Keratinocyte (primary cell): Measurements from ENCODE around the gene OOSP4A. TPM values are rescaled to one million over a fixed set of nuclear protein-coding genes. Genes with fewer than 3 reads are reported as not detected.

Experiments
- DNase-seq: peaks from one replicate; pipeline ENCODE4 v3.0.0-alpha.2; 2011; ENCODE audit warnings: low read depth, missing footprints, low spot score
- FAIRE-seq: peaks from 2 replicates; lab custom pipeline; 2011; peaks lifted over from hg19 to GRCh38; lab: Jason Lieb, UNC
- H2AFZ ChIP-seq: 2 replicates; pipeline ENCODE4 v1.6.0; 2012; ENCODE audit warnings: low read length, control low read depth, inconsistent platforms; ENCODE audit not compliant: control insufficient read depth
- H3K27ac ChIP-seq: 2 replicates; pipeline ENCODE4 v1.5.1; 2011; ENCODE audit warnings: low read length; ENCODE audit not compliant: control insufficient read depth, insufficient read depth
- H3K27me3 ChIP-seq: 3 replicates; pipeline ENCODE4 v1.6.0; 2011; ENCODE audit warnings: low read length; ENCODE audit not compliant: control insufficient read depth, insufficient read depth; ENCODE audit errors: extremely low read depth
- H3K36me3 ChIP-seq, 2 experiments: 2 replicates in 1 of 2; 3 replicates in 1 of 2; pipeline ENCODE4 v1.5.1; 2011; ENCODE audit warnings: low read length in 2 of 2, mild to moderate bottlenecking in 1 of 2; ENCODE audit not compliant: control insufficient read depth in 2 of 2, insufficient read depth in 2 of 2; ENCODE audit errors: extremely low read depth in 1 of 2
- H3K4me1 ChIP-seq: 3 replicates; pipeline ENCODE4 v1.5.1; 2011; ENCODE audit warnings: low read length; ENCODE audit not compliant: control insufficient read depth, insufficient read depth; ENCODE audit errors: extremely low read depth
- H3K4me2 ChIP-seq: 3 replicates; pipeline ENCODE4 v1.6.0; 2011; ENCODE audit warnings: low read depth, low read length; ENCODE audit not compliant: control insufficient read depth, insufficient read depth; ENCODE audit errors: extremely low read depth
- H3K4me3 ChIP-seq, 3 experiments: fragments of 200-600 bp in 1 of 3; sonication (generic) in 1 of 3; 2 replicates in 2 of 3; 3 replicates in 1 of 3; pipeline ENCODE4 v1.5.1; 2011 to 2016; ENCODE audit warnings: low read length in 3 of 3, mild to moderate bottlenecking in 3 of 3, control low read depth in 2 of 3, inconsistent platforms in 1 of 3, low read depth in 1 of 3, mixed read lengths in 1 of 3, mixed run types in 1 of 3, moderate library complexity in 1 of 3; ENCODE audit not compliant: control insufficient read depth in 2 of 3, insufficient read depth in 2 of 3; ENCODE audit errors: extremely low read depth in 1 of 3
- H3K79me2 ChIP-seq: 2 replicates; pipeline ENCODE4 v1.6.0; 2012; ENCODE audit warnings: low read length; ENCODE audit not compliant: control insufficient read depth, insufficient read depth
- H3K9ac ChIP-seq: 3 replicates; pipeline ENCODE4 v1.6.0; 2011; ENCODE audit warnings: low read length; ENCODE audit not compliant: control insufficient read depth, insufficient read depth; ENCODE audit errors: extremely low read depth
- H3K9me1 ChIP-seq: 3 replicates; pipeline ENCODE4 v1.6.0; 2011; ENCODE audit warnings: low read length; ENCODE audit not compliant: control insufficient read depth, insufficient read depth; ENCODE audit errors: extremely low read depth
- H3K9me3 ChIP-seq: 2 replicates; pipeline ENCODE4 v1.5.1; 2012; ENCODE audit warnings: low read depth, low read length; ENCODE audit not compliant: control insufficient read depth
- H4K20me1 ChIP-seq: 3 replicates; pipeline ENCODE4 v1.6.0; 2011; ENCODE audit warnings: low read length; ENCODE audit not compliant: control insufficient read depth, insufficient read depth; ENCODE audit errors: extremely low read depth
- CTCF ChIP-seq, 3 experiments: IDR thresholded peaks in 1 of 3; conservative IDR thresholded peaks in 1 of 3; optimal IDR thresholded peaks in 1 of 3; 2 replicates in 2 of 3; 3 replicates in 1 of 3; pipeline versions ENCODE3 to v1.5.1; 2011; ENCODE audit warnings: low read length in 3 of 3, mild to moderate bottlenecking in 3 of 3, moderate library complexity in 2 of 3, control low read depth in 1 of 3, inconsistent platforms in 1 of 3; ENCODE audit not compliant: insufficient read depth in 2 of 3; ENCODE audit errors: extremely low read depth in 1 of 3
- EZH2 ChIP-seq: IDR thresholded peaks from one replicate; pipeline ENCODE4 v1.6.1; 2012; ENCODE audit warnings: inconsistent platforms, mild to moderate bottlenecking, low read length, moderate library complexity
- dilution Hi-C: fragments of 300-500 bp; cut with MboI; formaldehyde crosslinking; loops from one replicate; pipeline ENCODE4 v1.7.0; 2020; ENCODE audit warnings: low sequenced_read_pairs; ENCODE audit not compliant: extremely low pct_ligation_motif_present
- polyA plus RNA-seq, 5 experiments: library from polyadenylated mRNA; depleted of rRNA in 3 of 5; stranded (reverse) in 3 of 5; stranded (forward) in 1 of 5; unstranded in 1 of 5; fragments of >200 nt; gene quantifications; 1 replicate in 1 of 5; 2 replicates in 3 of 5; 3 replicates in 1 of 5; pipeline versions ENCODE4 v1.2.1 to v1.2.3, GENCODE V29; 2011 to 2012; ENCODE audit warnings: missing spikeins in 2 of 5, low read depth in 1 of 5, low replicate concordance in 1 of 5

OOSP4A gene
- polyA plus RNA-seq, 1 donor (not counting 4 experiments of a cell fraction or from before 2014, with no cell fraction given): not detected

GRCh38 chr11:59990421-59990820 is 26.6 kb downstream of the OOSP4A start:
- H3K27ac ChIP-seq: no peak overlapping the region
- dilution Hi-C loops: no loop called here
- no peak for TF ChIP-seq CTCF (optimal IDR thresholded peaks at IDR 0.05 in 1 of 3, IDR thresholded peaks at IDR 0.05 in 1 of 3, conservative IDR thresholded peaks at IDR 0.05 in 1 of 3; ENCODE audit: extremely low read depth in 1 of 3, insufficient read depth in 2 of 3, low read length in 3 of 3)
- TF ChIP-seq EZH2: no peak
- H3K4me2 ChIP-seq: no peak overlapping the region
- H3K4me1 ChIP-seq: no peaks in the 10 kb centered on the region
- H3K36me3 ChIP-seq: no peaks in the 10 kb centered on the region
- H3K9me3 ChIP-seq: no peaks in the 10 kb centered on the region
- H3K4me3 ChIP-seq: no peak overlapping the region
- H3K79me2 ChIP-seq: no peaks in the 10 kb centered on the region
- DNase-seq (no peak), FAIRE-seq (no peak)
- no peaks in the 10 kb centered on the region for H3K9me1 ChIP-seq
- no peak overlapping the region for H2AFZ ChIP-seq
- no peak overlapping the region for H3K9ac ChIP-seq
- H4K20me1 ChIP-seq: no peaks in the 10 kb centered on the region
- H3K27me3 ChIP-seq: no peaks in the 10 kb centered on the region

GRCh38 chr11:59992425-59992824 is 28.6 kb downstream of the OOSP4A start:
- H3K9me3 ChIP-seq: no peaks in the 10 kb centered on the region
- no peak overlapping the region for H3K4me3 ChIP-seq
- no peak overlapping the region for H3K4me2 ChIP-seq
- H3K36me3 ChIP-seq: no peaks in the 10 kb centered on the region
- H2AFZ ChIP-seq: no peak overlapping the region
- dilution Hi-C loops: no loop called here
- H3K79me2 ChIP-seq: no peaks in the 10 kb centered on the region
- no peaks in the 10 kb centered on the region for H3K4me1 ChIP-seq
- TF ChIP-seq CTCF (optimal IDR thresholded peaks at IDR 0.05 in 1 of 3, IDR thresholded peaks at IDR 0.05 in 1 of 3, conservative IDR thresholded peaks at IDR 0.05 in 1 of 3; ENCODE audit: extremely low read depth in 1 of 3, insufficient read depth in 2 of 3, low read length in 3 of 3) (no peak), EZH2 (no peak)
- H3K27ac ChIP-seq: no peak overlapping the region
- FAIRE-seq (no peak), DNase-seq (no peak)
- no peaks in the 10 kb centered on the region for H4K20me1 ChIP-seq
- H3K9me1 ChIP-seq: no peaks in the 10 kb centered on the region
- no peak overlapping the region for H3K9ac ChIP-seq
- H3K27me3 ChIP-seq: no peaks in the 10 kb centered on the region
